SK-N-SH treated with all-trans-retinoic acid at 6 μM for 48 hours (cell line): Measurements from ENCODE around the gene TGM1.
"Not testable (repeated sequence)": the region's sequence is repeated elsewhere in the genome, so short reads cannot be mapped to it uniquely, and the experiment has no call there.

ENCODE experiments used
- ATAC-seq: fragments of 200-7000 bp; cut with Tn5 transposase; 3 replicates; pipeline ENCODE4 v1.9.1; 2020; ENCODE audit warnings: mild to moderate bottlenecking, moderate library complexity
- ARNTL ChIP-seq: fragments of 450-650 bp; formaldehyde crosslinking; IDR thresholded peaks from 2 replicates; pipeline ENCODE4 v1.5.0; 2020; ENCODE audit warnings: low read depth, mild to moderate bottlenecking, moderate library complexity, borderline replicate concordance
- BACH2 ChIP-seq: fragments of 250-450 bp; sonication (Bioruptor Pico); IDR thresholded peaks from 2 replicates; pipeline ENCODE4 v1.9.0; 2021; ENCODE audit warnings: mild to moderate bottlenecking, borderline replicate concordance
- CSDC2 ChIP-seq: fragments of 250-450 bp; sonication (Bioruptor Pico); IDR thresholded peaks from 2 replicates; pipeline ENCODE4 v1.5.0; 2020; ENCODE audit warnings: mild to moderate bottlenecking, moderate library complexity
- ESRRG ChIP-seq: fragments of 250-450 bp; sonication (Bioruptor Pico); IDR thresholded peaks from 2 replicates; pipeline ENCODE4 v1.6.1; 2021; ENCODE audit warnings: mild to moderate bottlenecking
- GLIS3 ChIP-seq: fragments of 250-450 bp; sonication (Bioruptor Pico); IDR thresholded peaks from 2 replicates; pipeline ENCODE4 v1.5.0; 2020; ENCODE audit warnings: mild to moderate bottlenecking, moderate library complexity
- ISL1 ChIP-seq: fragments of 250-450 bp; sonication (Bioruptor Pico); IDR thresholded peaks from 2 replicates; pipeline ENCODE4 v2.1.2; 2022; ENCODE audit warnings: mild to moderate bottlenecking, moderate library complexity
- PPARA ChIP-seq: fragments of 250-450 bp; sonication (Bioruptor Pico); IDR thresholded peaks from 2 replicates; pipeline ENCODE4 v1.5.0; 2020; ENCODE audit warnings: mild to moderate bottlenecking, borderline replicate concordance
- RARB ChIP-seq: fragments of 250-450 bp; sonication (Bioruptor Pico); IDR thresholded peaks from 2 replicates; pipeline ENCODE4 v1.8.0; 2021; ENCODE audit warnings: mild to moderate bottlenecking, moderate library complexity
- SNAI2 ChIP-seq: fragments of 250-450 bp; sonication (Bioruptor Pico); IDR thresholded peaks from 2 replicates; pipeline ENCODE4 v1.5.0; 2020; ENCODE audit warnings: mild to moderate bottlenecking, moderate library complexity
- TCF4 ChIP-seq: fragments of 250-450 bp; sonication (Bioruptor Pico); IDR thresholded peaks from 2 replicates; pipeline ENCODE4 v1.8.0; 2021; ENCODE audit warnings: mild to moderate bottlenecking, moderate library complexity, borderline replicate concordance
- TOX ChIP-seq: fragments of 250-450 bp; sonication (Bioruptor Pico); IDR thresholded peaks from 2 replicates; pipeline ENCODE4 v1.8.0; 2021; ENCODE audit warnings: mild to moderate bottlenecking, moderate library complexity, borderline replicate concordance
- ZC3H10 ChIP-seq: fragments of 250-450 bp; sonication (Bioruptor Pico); IDR thresholded peaks from 2 replicates; pipeline ENCODE4 v1.5.1; 2021; ENCODE audit warnings: mild to moderate bottlenecking, moderate library complexity
- ZFP3 ChIP-seq: fragments of 250-450 bp; sonication (Bioruptor Pico); IDR thresholded peaks from 2 replicates; pipeline ENCODE4 v1.5.0; 2020; ENCODE audit warnings: mild to moderate bottlenecking, moderate library complexity
- ZFP30 ChIP-seq: fragments of 450-650 bp; formaldehyde crosslinking; IDR thresholded peaks from 2 replicates; pipeline ENCODE4 v1.5.0; 2022; ENCODE audit warnings: mild to moderate bottlenecking, moderate library complexity
- ZNF565 ChIP-seq: fragments of 450-650 bp; formaldehyde crosslinking; conservative IDR thresholded peaks from 2 replicates; pipeline ENCODE4 v1.5.0; 2020; ENCODE audit warnings: low read depth, mild to moderate bottlenecking, moderate library complexity
- ZNF70 ChIP-seq: fragments of 450-650 bp; formaldehyde crosslinking; IDR thresholded peaks from 2 replicates; pipeline ENCODE4 v1.5.0; 2020; ENCODE audit warnings: mild to moderate bottlenecking, moderate library complexity
- ZNF8 ChIP-seq: fragments of 450-650 bp; formaldehyde crosslinking; IDR thresholded peaks from 2 replicates; pipeline ENCODE4 v1.5.0; 2020; ENCODE audit warnings: mild to moderate bottlenecking, moderate library complexity
- TF ChIP-seq, protein P1 (sequence below): fragments of 250-450 bp; sonication (Bioruptor Pico); IDR thresholded peaks from 2 replicates; pipeline ENCODE4 v1.8.0; 2020; ENCODE audit warnings: mild to moderate bottlenecking, moderate library complexity, borderline replicate concordance
- TF ChIP-seq, protein P2 (sequence below): fragments of 250-450 bp; sonication (Bioruptor Pico); IDR thresholded peaks from 2 replicates; pipeline ENCODE4 v1.5.0; 2020; ENCODE audit warnings: mild to moderate bottlenecking, moderate library complexity
- TF ChIP-seq, protein P3 (sequence below): fragments of 250-450 bp; sonication (Bioruptor Pico); IDR thresholded peaks from 2 replicates; pipeline ENCODE4 v1.8.0; 2021; ENCODE audit warnings: low read depth, mild to moderate bottlenecking, moderate library complexity, borderline replicate concordance
- TF ChIP-seq, protein P4 (sequence below): fragments of 250-450 bp; sonication (Bioruptor Pico); IDR thresholded peaks from 2 replicates; pipeline ENCODE4 v1.5.1; 2021; ENCODE audit warnings: mild to moderate bottlenecking, moderate library complexity
- TF ChIP-seq, protein P5 (sequence below): fragments of 250-450 bp; sonication (Bioruptor Pico); IDR thresholded peaks from 2 replicates; pipeline ENCODE4 v1.5.1; 2020; ENCODE audit warnings: low read depth, mild to moderate bottlenecking, moderate library complexity

TGM1 gene

DNA sequence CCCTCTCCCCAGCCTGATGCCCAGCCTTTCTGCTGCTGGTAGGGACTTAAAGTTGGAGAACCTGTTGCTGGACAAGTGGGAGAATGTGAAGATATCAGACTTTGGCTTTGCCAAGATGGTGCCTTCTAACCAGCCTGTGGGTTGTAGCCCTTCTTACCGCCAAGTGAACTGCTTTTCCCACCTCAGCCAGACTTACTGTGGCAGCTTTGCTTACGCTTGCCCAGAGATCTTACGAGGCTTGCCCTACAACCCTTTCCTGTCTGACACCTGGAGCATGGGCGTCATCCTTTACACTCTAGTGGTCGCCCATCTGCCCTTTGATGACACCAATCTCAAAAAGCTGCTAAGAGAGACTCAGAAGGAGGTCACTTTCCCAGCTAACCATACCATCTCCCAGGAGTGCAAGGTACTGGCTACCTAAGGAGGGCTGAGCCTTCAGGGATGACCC lies 55.8 kb downstream of the TGM1 start:
- no peak for ATAC-seq
- no peak for TF ChIP-seq ZNF565 (CRISPR knock-in tag)
- TF ChIP-seq SNAI2 (CRISPR knock-in tag), result no peak
- no peak for TF ChIP-seq CSDC2 (CRISPR knock-in tag)

DNA sequence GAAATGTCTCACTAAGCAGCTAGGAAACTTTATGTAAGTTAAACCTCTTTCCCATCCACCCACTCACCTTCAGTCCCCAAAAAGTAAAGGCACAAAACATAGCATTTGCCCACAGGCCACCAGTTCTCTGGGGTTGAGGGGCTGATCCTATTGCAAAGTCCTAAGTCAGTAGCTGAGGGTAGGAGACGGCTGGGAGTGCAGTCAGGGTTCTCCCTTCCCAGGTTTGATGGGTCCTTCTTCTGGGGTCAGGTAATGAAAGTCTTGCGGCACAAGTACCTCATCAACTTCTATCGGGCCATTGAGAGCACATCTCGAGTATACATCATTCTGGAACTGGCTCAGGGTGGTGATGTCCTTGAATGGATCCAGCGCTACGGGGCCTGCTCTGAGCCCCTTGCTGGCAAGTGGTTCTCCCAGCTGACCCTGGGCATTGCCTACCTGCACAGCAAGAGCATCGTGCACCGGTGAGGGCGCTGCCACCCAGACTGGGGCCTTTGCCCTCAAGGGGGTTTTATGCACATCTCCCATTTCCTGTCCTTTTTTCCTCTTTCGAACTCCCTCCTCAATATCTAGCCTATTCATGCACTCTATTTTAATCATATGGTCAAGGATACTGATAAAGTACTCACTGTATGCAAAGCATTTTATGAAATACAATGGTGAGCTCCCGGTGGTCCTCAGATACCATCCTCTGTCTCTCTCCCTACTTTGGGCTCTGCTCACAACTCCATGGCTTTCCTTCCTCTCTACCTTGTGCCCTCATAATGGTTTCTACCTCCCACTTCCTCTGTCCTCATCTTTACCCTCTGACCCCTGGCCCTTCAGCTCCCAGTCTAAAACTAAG lies 56.5 kb downstream of the TGM1 start:
- TF ChIP-seq, protein P1, sequence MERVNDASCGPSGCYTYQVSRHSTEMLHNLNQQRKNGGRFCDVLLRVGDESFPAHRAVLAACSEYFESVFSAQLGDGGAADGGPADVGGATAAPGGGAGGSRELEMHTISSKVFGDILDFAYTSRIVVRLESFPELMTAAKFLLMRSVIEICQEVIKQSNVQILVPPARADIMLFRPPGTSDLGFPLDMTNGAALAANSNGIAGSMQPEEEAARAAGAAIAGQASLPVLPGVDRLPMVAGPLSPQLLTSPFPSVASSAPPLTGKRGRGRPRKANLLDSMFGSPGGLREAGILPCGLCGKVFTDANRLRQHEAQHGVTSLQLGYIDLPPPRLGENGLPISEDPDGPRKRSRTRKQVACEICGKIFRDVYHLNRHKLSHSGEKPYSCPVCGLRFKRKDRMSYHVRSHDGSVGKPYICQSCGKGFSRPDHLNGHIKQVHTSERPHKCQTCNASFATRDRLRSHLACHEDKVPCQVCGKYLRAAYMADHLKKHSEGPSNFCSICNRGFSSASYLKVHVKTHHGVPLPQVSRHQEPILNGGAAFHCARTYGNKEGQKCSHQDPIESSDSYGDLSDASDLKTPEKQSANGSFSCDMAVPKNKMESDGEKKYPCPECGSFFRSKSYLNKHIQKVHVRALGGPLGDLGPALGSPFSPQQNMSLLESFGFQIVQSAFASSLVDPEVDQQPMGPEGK (CRISPR knock-in tag), result no peak
- TF ChIP-seq ZNF70 (CRISPR knock-in tag), result no peak
- TF ChIP-seq GLIS3 (CRISPR knock-in tag), result no peak
- TF ChIP-seq RARB (CRISPR knock-in tag), result no peak
- TF ChIP-seq TCF4 (CRISPR knock-in tag), result no peak
- TF ChIP-seq BACH2 (CRISPR knock-in tag), result no peak
- no peak for TF ChIP-seq ZC3H10 (CRISPR knock-in tag)
- no peak for TF ChIP-seq ZFP30 (CRISPR knock-in tag)
- TF ChIP-seq, protein P2, sequence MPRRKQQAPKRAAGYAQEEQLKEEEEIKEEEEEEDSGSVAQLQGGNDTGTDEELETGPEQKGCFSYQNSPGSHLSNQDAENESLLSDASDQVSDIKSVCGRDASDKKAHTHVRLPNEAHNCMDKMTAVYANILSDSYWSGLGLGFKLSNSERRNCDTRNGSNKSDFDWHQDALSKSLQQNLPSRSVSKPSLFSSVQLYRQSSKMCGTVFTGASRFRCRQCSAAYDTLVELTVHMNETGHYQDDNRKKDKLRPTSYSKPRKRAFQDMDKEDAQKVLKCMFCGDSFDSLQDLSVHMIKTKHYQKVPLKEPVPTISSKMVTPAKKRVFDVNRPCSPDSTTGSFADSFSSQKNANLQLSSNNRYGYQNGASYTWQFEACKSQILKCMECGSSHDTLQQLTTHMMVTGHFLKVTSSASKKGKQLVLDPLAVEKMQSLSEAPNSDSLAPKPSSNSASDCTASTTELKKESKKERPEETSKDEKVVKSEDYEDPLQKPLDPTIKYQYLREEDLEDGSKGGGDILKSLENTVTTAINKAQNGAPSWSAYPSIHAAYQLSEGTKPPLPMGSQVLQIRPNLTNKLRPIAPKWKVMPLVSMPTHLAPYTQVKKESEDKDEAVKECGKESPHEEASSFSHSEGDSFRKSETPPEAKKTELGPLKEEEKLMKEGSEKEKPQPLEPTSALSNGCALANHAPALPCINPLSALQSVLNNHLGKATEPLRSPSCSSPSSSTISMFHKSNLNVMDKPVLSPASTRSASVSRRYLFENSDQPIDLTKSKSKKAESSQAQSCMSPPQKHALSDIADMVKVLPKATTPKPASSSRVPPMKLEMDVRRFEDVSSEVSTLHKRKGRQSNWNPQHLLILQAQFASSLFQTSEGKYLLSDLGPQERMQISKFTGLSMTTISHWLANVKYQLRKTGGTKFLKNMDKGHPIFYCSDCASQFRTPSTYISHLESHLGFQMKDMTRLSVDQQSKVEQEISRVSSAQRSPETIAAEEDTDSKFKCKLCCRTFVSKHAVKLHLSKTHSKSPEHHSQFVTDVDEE, result no peak
- TF ChIP-seq ARNTL, result no peak
- no peak for TF ChIP-seq TOX (CRISPR knock-in tag)
- TF ChIP-seq ZNF8, result no peak
- TF ChIP-seq ESRRG (CRISPR knock-in tag), result no peak
- TF ChIP-seq, protein P3, sequence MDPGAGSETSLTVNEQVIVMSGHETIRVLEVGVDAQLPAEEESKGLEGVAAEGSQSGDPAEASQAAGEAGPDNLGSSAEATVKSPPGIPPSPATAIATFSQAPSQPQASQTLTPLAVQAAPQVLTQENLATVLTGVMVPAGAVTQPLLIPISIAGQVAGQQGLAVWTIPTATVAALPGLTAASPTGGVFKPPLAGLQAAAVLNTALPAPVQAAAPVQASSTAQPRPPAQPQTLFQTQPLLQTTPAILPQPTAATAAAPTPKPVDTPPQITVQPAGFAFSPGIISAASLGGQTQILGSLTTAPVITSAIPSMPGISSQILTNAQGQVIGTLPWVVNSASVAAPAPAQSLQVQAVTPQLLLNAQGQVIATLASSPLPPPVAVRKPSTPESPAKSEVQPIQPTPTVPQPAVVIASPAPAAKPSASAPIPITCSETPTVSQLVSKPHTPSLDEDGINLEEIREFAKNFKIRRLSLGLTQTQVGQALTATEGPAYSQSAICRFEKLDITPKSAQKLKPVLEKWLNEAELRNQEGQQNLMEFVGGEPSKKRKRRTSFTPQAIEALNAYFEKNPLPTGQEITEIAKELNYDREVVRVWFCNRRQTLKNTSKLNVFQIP, result no peak
- no peak for TF ChIP-seq ZFP3 (CRISPR knock-in tag)
- no peak for TF ChIP-seq ZNF565 (CRISPR knock-in tag)
- no peak for TF ChIP-seq ISL1 (CRISPR knock-in tag)
- TF ChIP-seq, protein P4, sequence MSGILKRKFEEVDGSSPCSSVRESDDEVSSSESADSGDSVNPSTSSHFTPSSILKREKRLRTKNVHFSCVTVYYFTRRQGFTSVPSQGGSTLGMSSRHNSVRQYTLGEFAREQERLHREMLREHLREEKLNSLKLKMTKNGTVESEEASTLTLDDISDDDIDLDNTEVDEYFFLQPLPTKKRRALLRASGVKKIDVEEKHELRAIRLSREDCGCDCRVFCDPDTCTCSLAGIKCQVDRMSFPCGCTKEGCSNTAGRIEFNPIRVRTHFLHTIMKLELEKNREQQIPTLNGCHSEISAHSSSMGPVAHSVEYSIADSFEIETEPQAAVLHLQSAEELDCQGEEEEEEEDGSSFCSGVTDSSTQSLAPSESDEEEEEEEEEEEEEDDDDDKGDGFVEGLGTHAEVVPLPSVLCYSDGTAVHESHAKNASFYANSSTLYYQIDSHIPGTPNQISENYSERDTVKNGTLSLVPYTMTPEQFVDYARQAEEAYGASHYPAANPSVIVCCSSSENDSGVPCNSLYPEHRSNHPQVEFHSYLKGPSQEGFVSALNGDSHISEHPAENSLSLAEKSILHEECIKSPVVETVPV (CRISPR knock-in tag), result no peak
- TF ChIP-seq CSDC2 (CRISPR knock-in tag), result no peak
- no peak for TF ChIP-seq PPARA (CRISPR knock-in tag)
- ATAC-seq, result no peak

DNA sequence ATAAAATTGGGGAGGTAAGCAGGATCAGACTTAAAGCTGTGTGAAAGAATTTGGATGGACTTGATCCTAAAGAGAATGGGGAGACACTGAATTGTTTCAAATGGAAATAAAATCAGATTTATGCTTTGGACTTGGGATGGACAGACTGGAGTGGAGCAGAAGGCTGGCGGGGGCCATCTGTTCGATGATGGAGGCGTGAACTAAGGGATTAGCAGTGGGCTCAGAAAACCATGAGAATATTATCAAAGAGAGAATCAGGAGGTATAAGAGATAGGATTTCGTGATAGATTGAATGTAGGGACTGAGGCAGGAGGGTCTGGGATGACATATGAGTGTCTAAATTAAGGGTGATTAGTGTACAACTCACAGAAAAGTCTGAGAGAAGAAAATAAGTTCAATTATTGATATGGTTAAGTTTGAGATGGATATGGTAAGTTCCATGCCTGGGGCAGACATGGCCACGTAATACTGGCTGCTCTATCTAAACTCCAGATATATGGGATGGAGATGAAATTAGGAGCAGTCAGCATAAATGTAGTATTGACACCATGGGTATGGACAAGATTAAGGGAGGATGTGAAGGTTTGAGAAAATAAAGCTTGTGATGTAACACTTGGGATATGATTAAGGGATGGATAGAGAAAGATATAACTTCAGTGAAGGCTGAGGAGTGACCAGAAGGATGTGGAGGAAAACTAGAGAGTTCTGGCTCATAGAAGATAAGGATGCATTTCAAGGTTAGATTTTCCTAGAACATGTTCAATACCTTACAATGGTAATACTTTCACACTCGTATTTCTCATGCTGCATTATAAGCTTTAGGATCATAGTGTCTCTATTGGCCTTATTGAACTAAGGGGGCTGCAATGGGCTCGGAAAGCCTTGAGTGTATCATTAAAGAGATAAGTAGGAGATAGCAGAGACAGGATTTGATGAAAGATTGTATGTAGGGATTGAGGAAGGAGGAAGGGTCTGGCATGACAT lies 58.5 kb downstream of the TGM1 start:
- no peak for ATAC-seq
- TF ChIP-seq ZC3H10 (CRISPR knock-in tag), result no peak
- TF ChIP-seq, protein P5, sequence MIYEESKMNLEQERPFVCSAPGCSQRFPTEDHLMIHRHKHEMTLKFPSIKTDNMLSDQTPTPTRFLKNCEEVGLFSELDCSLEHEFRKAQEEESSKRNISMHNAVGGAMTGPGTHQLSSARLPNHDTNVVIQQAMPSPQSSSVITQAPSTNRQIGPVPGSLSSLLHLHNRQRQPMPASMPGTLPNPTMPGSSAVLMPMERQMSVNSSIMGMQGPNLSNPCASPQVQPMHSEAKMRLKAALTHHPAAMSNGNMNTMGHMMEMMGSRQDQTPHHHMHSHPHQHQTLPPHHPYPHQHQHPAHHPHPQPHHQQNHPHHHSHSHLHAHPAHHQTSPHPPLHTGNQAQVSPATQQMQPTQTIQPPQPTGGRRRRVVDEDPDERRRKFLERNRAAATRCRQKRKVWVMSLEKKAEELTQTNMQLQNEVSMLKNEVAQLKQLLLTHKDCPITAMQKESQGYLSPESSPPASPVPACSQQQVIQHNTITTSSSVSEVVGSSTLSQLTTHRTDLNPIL (CRISPR knock-in tag), result no peak

DNA sequence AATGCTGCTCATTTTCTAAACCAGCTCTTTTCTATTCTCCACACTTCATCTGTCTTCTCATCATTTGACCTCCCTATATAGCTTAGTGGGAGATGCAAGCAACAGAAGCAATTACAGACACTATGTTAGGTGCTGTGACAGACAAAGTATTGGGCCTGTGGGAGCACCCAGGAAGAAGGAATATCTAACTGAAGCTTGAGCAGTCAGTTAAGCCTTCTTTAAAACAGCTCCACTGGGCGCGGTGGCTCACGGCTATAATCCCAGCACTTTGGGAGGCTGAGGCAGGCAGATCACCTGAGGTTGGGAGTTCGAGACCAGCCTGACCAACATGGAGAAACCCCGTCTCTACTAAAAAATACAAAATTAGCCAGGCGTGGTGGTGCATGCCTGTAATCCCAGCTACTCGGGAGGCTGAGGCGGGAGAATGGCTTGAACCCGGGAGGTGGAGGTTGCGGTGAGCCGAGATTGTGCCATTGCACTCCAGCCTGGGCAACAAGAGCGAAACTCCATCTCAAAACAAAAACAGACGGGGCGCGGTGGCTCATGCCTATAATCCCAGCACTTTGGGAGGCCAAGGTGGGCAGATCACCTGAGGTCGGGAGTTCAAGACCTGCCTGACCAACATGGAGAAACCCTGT lies 59.6 kb downstream of the TGM1 start:
- ATAC-seq, result not testable (repeated sequence)

DNA sequence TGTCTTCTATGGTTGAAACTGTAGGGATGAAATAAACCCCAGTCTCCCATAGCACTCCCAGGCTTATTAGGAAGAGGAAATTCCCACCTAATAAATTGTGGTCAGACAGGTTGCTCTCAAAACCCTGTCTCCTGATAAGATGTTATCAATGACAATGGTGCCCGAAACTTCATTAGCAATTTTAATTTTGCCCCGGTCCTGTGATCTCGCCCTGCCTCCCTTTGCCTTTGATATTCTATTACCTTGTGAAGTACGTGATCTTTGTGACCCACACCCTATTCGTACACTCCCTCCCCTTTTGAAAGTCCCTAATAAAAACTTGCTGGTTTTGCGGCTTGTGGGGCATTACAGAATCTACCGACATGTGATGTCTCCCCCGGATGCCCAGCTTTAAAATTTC lies 60.4 kb downstream of the TGM1 start:
- ATAC-seq, result not testable (repeated sequence)
